Fibroblast of lung (primary cell): ENCODE data around the gene TM7SF2. TPM values are rescaled to one million over a fixed set of nuclear protein-coding genes. Genes with fewer than 3 reads are reported as not detected.

Experiments
- DNase-seq, 2 donors: peaks; one replicate each; pipeline versions ENCODE4 v3.0.0 to v3.0.0-alpha.2; 2010; ENCODE audit warnings: low read depth in 2 of 2
- H2AFZ ChIP-seq: 2 replicates; pipeline ENCODE4 v1.5.1; 2012; ENCODE audit warnings: low read length, control low read depth, inconsistent platforms
- H3K27ac ChIP-seq: 2 replicates; pipeline ENCODE4 v1.5.1; 2011; ENCODE audit warnings: low read length, control low read depth; ENCODE audit not compliant: insufficient read depth
- H3K27me3 ChIP-seq: 2 replicates; pipeline ENCODE4 v1.5.1; 2011; ENCODE audit warnings: mild to moderate bottlenecking, low read length; ENCODE audit not compliant: control insufficient read depth, insufficient read depth
- H3K36me3 ChIP-seq: 2 replicates; pipeline ENCODE4 v1.5.1; 2011; ENCODE audit warnings: low read length; ENCODE audit not compliant: control insufficient read depth, insufficient read depth
- H3K4me1 ChIP-seq: 2 replicates; pipeline ENCODE4 v1.5.1; 2011; ENCODE audit warnings: low read length; ENCODE audit not compliant: control insufficient read depth, insufficient read depth; ENCODE audit errors: extremely low read depth
- H3K4me2 ChIP-seq: 2 replicates; pipeline ENCODE4 v1.5.1; 2011; ENCODE audit warnings: low read length, control low read depth; ENCODE audit not compliant: insufficient read depth; ENCODE audit errors: extremely low read depth
- H3K4me3 ChIP-seq, 4 experiments: fragments of 200-600 bp in 1 of 4; sonication (generic) in 1 of 4; replicated peaks in 1 of 4; 2 replicates each; pipeline ENCODE4 v1.5.1; 2011 to 2016; ENCODE audit warnings: low read length in 4 of 4, low read depth in 3 of 4, mild to moderate bottlenecking in 3 of 4, control low read depth in 2 of 4, inconsistent platforms in 1 of 4, mixed read lengths in 1 of 4; ENCODE audit not compliant: insufficient read depth in 1 of 4; ENCODE audit errors: control extremely low read depth in 1 of 4
- H3K79me2 ChIP-seq: 2 replicates; pipeline ENCODE4 v1.5.1; 2012; ENCODE audit warnings: mild to moderate bottlenecking, low read length, inconsistent platforms; ENCODE audit not compliant: control insufficient read depth, insufficient read depth
- H3K9ac ChIP-seq: 2 replicates; pipeline ENCODE4 v1.5.1; 2011; ENCODE audit warnings: mild to moderate bottlenecking, low read length, control low read depth; ENCODE audit not compliant: insufficient read depth
- H3K9me3 ChIP-seq: 2 replicates; pipeline ENCODE4 v1.5.1; 2012; ENCODE audit warnings: low read depth, low read length; ENCODE audit not compliant: control insufficient read depth, insufficient read depth
- H4K20me1 ChIP-seq: 2 replicates; pipeline ENCODE4 v1.5.1; 2011; ENCODE audit warnings: low read length; ENCODE audit not compliant: control insufficient read depth, insufficient read depth; ENCODE audit errors: extremely low read depth
- CTCF ChIP-seq, 2 donors: IDR thresholded peaks in 1 of 2; conservative IDR thresholded peaks in 1 of 2; 1 replicate in 1 of 2; 2 replicates in 1 of 2; pipeline ENCODE4 v1.5.1; 2011 to 2012; ENCODE audit warnings: low read length in 2 of 2, control low read depth in 1 of 2, inconsistent platforms in 1 of 2, low read depth in 1 of 2, mild to moderate bottlenecking in 1 of 2
- EZH2 ChIP-seq: IDR thresholded peaks from 2 replicates; pipeline ENCODE4 v1.5.1; 2012; ENCODE audit warnings: low read length, control low read depth, mild to moderate bottlenecking; ENCODE audit errors: missing control alignments
- polyA plus RNA-seq, 2 donors: library from polyadenylated mRNA; depleted of rRNA in 1 of 2; stranded (reverse) in 1 of 2; unstranded in 1 of 2; fragments of >200 nt; gene quantifications; 2 replicates each; pipeline ENCODE4 v1.2.1, GENCODE V29; 2011 to 2012; ENCODE audit warnings: missing spikeins in 1 of 2
- total RNA-seq: library from RNA; depleted of rRNA; stranded (reverse); fragments of >200 nt; gene quantifications from 2 replicates; pipeline ENCODE4 v1.2.1, GENCODE V29; 2014

TM7SF2 gene
- total and polyA plus RNA-seq, 2 donors (not counting 1 experiment from before 2014, with no cell fraction given) = 11.7 to 89.5 TPM

- Histone ChIP-seq H4K20me1 (no peaks in the 10 kb centered on the region), H3K79me2 (no peaks in the 10 kb centered on the region), H3K36me3 (no peaks in the 10 kb centered on the region), H2AFZ (no peak overlapping the region), H3K4me2 (no peak overlapping the region), H3K27ac (no peak overlapping the region), H3K4me1 (no peaks in the 10 kb centered on the region), H3K27me3 (no peaks in the 10 kb centered on the region), H3K4me3 (no peak overlapping the region), H3K9ac (no peak overlapping the region), H3K9me3 (no peaks in the 10 kb centered on the region)
- TF ChIP-seq EZH2 = no peak
- no peak for TF ChIP-seq CTCF (conservative IDR thresholded peaks at IDR 0.05 in 1 of 2, IDR thresholded peaks at IDR 0.05 in 1 of 2; ENCODE audit: low read depth in 1 of 2, low read length in 2 of 2)
- no peak for DNase-seq
Observed at GRCh38 chr11:65067446-65067845, 44.2 kb upstream of the TM7SF2 start.

- DNase-seq = no peak
- TF ChIP-seq EZH2 = no peak
- no peak for TF ChIP-seq CTCF (conservative IDR thresholded peaks at IDR 0.05 in 1 of 2, IDR thresholded peaks at IDR 0.05 in 1 of 2; ENCODE audit: low read depth in 1 of 2, low read length in 2 of 2)
Observed at GRCh38 chr11:65069217-65069616, 42.5 kb upstream of the TM7SF2 start.

GRCh38 chr11:65071907-65072630 lies 39.6 kb upstream of the TM7SF2 start:
- H3K27me3 ChIP-seq = no peaks in the 10 kb centered on the region
- H3K4me3 ChIP-seq = no peak overlapping the region
- TF ChIP-seq CTCF (conservative IDR thresholded peaks at IDR 0.05 in 1 of 2, IDR thresholded peaks at IDR 0.05 in 1 of 2; ENCODE audit: low read depth in 1 of 2, low read length in 2 of 2) (no peak), EZH2 (no peak)

More at GRCh38 chr11:65069217-65069616, 42.5 kb upstream of the TM7SF2 start:
- no peaks in the 10 kb centered on the region for H3K36me3 ChIP-seq
- no peaks in the 10 kb centered on the region for H4K20me1 ChIP-seq
- no peak overlapping the region for H3K27ac ChIP-seq
- H3K9ac ChIP-seq = no peak overlapping the region
- no peak overlapping the region for H3K4me3 ChIP-seq
- H3K4me1 ChIP-seq = no peaks in the 10 kb centered on the region
- H3K27me3 ChIP-seq = no peaks in the 10 kb centered on the region
- no peak overlapping the region for H2AFZ ChIP-seq
- no peaks in the 10 kb centered on the region for H3K79me2 ChIP-seq
- no peaks in the 10 kb centered on the region for H3K9me3 ChIP-seq
- H3K4me2 ChIP-seq = no peak overlapping the region

More at GRCh38 chr11:65071907-65072630, 39.6 kb upstream of the TM7SF2 start:
- no peak for DNase-seq
- no peak overlapping the region for H3K9ac ChIP-seq
- no peaks in the 10 kb centered on the region for H3K9me3 ChIP-seq
- no peak overlapping the region for H3K27ac ChIP-seq
- H3K79me2 ChIP-seq = no peaks in the 10 kb centered on the region
- no peaks in the 10 kb centered on the region for H3K36me3 ChIP-seq
- H3K4me2 ChIP-seq = no peak overlapping the region
- no peak overlapping the region for H2AFZ ChIP-seq
- no peaks in the 10 kb centered on the region for H3K4me1 ChIP-seq
- H4K20me1 ChIP-seq = no peaks in the 10 kb centered on the region
